ENCODE results near the gene SFTA2. TPM values are rescaled to one million over a fixed set of nuclear protein-coding genes. Genes with fewer than 3 reads are reported as not detected.

The SFTA2 gene
- total and polyA plus RNA-seq, 9 of the 15 experiments (the other 6 are each of a cell fraction or from before 2014, with no cell fraction given): not detected

GRCh38 chr6:30896541-30896940 lies 35.4 kb downstream of the SFTA2 start (continued):
- no peak for TF ChIP-seq RFX7 (CRISPR knock-in tag; IDR thresholded peaks at IDR 0.05)
- TF ChIP-seq TRIM28 (IDR thresholded peaks at IDR 0.05): no peak
- no peak for TF ChIP-seq YY1 (IDR thresholded peaks at IDR 0.05; ENCODE audit: borderline replicate concordance in 1 of 3, control insufficient read depth in 1 of 3, extremely low read depth in 1 of 3, insufficient read depth in 3 of 3, insufficient read length in 1 of 3, insufficient replicate concordance in 2 of 3, low read depth in 1 of 3, low read length in 2 of 3)
- no peak for TF ChIP-seq ZNF778 (CRISPR knock-in tag; IDR thresholded peaks at IDR 0.05)
- no peak for TF ChIP-seq TGIF2 (CRISPR knock-in tag; IDR thresholded peaks at IDR 0.05)
- no peak for TF ChIP-seq ZNF75A (CRISPR knock-in tag; IDR thresholded peaks at IDR 0.05)
- TF ChIP-seq NONO (IDR thresholded peaks at IDR 0.05; ENCODE audit: low read depth in 2 of 2, low read length in 1 of 2): no peak

GRCh38 chr6:30895343-30895742 lies 36.6 kb downstream of the SFTA2 start:
- no peak overlapping the region; a peak in 1 of 4 replicates for H3K9ac ChIP-seq (ENCODE audit: insufficient read depth in 1 of 2, low read depth in 2 of 2, low read length in 2 of 2)
- 55% methylated on average over 4 of the region's 10 CpGs for WGBS (ENCODE audit: insufficient coverage, low coverage, missing lambda C conversion rate)
- H3K27ac ChIP-seq (ENCODE audit: extremely low read depth, low read depth, low read length): no peak overlapping the region
- no TSS peak for BruUV-seq (replicated peaks)
- no peak overlapping the region for H3K4me2 ChIP-seq (ENCODE audit: insufficient read depth, low read length)
- H3K4me3 ChIP-seq: no peak overlapping the region
- ATAC-seq (no peak), DNase-seq (ENCODE audit: extremely low read depth in 1 of 4, low spot score in 3 of 4) (no peak), FAIRE-seq (no peak)
- H3K79me2 ChIP-seq (ENCODE audit: control insufficient read depth, insufficient read depth, low read length): no peaks in the 10 kb centered on the region
- intact Hi-C loops (cut with micrococcal nuclease) (no loop called here), in situ Hi-C loops (cut with MboI) (no loop called here)
- no peak overlapping the region for H2AFZ ChIP-seq (ENCODE audit: low read depth, low read length)
- H3K9me3 ChIP-seq (replicated peaks; ENCODE audit: control insufficient read depth, insufficient read depth, low read depth, low read length): no peaks in the 10 kb centered on the region
- peaks cover 0 to 17% of the 10 kb centered on the region in 2 experiments; a peak in 1 of 5 replicates for H3K4me1 ChIP-seq (replicated peaks in 1 of 2; ENCODE audit: control insufficient read depth in 2 of 2, insufficient read depth in 2 of 2, low read length in 2 of 2)
- POLR2A ChIA-PET: interaction anchor here (1.1 to 2.5 kb wide), 5 partner anchors 10 to 20 kb away, joined by 4 to 10 read pairs (median 5); no protein-coding TSS in a partner anchor
- no peaks in the 10 kb centered on the region; the same call in 1 of the 2 replicates for H4K20me1 ChIP-seq (replicated peaks; ENCODE audit: control insufficient read depth, insufficient read depth, low read length)
- H3K27me3 ChIP-seq (ENCODE audit: control insufficient read depth in 2 of 2, insufficient read depth in 2 of 2, low read length in 2 of 2): no peaks in the 10 kb centered on the region
- H3K9me1 ChIP-seq (ENCODE audit: control insufficient read depth, insufficient read depth, low read length): no peaks in the 10 kb centered on the region
- CTCF ChIA-PET (ENCODE audit: low intra/inter-chr PET ratio): no interaction called here
- peaks cover 83% of the 10 kb centered on the region for H3K36me3 ChIP-seq (ENCODE audit: control insufficient read depth, insufficient read depth, low read length)
- TF ChIP-seq ZNF407 (IDR thresholded peaks at IDR 0.05; ENCODE audit: low read depth) (no peak), ZFPM2 (CRISPR knock-in tag; IDR thresholded peaks at IDR 0.05) (no peak)

Data from K562 (cell line).